ENCODE results near the gene WRAP73. TPM values are rescaled to one million over a fixed set of nuclear protein-coding genes. Genes with fewer than 3 reads are reported as not detected.

The WRAP73 gene
- total RNA-seq, 1 donor from 2014 or later, result 15.6 TPM

DNA sequence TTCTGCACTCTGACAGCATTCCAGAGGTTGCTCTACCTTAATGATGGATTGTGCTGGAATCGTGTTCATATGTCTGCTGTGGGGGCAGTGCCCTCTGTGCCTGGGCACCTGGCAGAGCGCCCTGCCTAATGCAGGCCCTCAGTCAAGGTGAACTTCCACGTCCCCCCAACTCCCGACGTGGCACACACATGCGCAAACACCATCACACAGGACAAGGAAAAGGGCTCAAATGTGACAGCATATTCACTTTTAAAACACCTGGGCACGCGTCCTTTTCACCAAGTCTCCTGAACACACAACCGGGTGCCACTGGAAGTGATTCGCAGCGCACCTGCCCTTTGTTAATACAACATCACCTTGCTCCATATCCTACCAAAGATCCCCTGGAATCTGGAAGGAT lies 13.4 kb downstream of the WRAP73 start:
- no peaks in the 10 kb centered on the region for H3K9me3 ChIP-seq (ENCODE audit: insufficient read depth, low read depth, low read length)
- H3K9ac ChIP-seq (ENCODE audit: low read length), result no peak overlapping the region
- H3K4me3 Mint-ChIP-seq (ENCODE audit: unreplicated experiment), result no peak overlapping the region
- H3K9me3 Mint-ChIP-seq (ENCODE audit: unreplicated experiment), result no peaks in the 10 kb centered on the region
- DNase-seq (ENCODE audit: low read depth), result no peak
- no peak overlapping the region for H3K4me2 ChIP-seq (ENCODE audit: low read length)
- H3K36me3 ChIP-seq (ENCODE audit: insufficient read depth, low read length), result peaks cover 11% of the 10 kb centered on the region
- no peaks in the 10 kb centered on the region for H3K4me1 ChIP-seq (ENCODE audit: insufficient read depth, low read length)
- no peak for FAIRE-seq
- no peaks in the 10 kb centered on the region for H3K27me3 Mint-ChIP-seq (ENCODE audit: low read depth, unreplicated experiment)
- H3K79me2 ChIP-seq (ENCODE audit: insufficient read depth, low read length), result no peaks in the 10 kb centered on the region
- H3K36me3 Mint-ChIP-seq (ENCODE audit: low read depth, unreplicated experiment), result peaks cover 21% of the 10 kb centered on the region
- no peak overlapping the region for H3K27ac ChIP-seq (ENCODE audit: low read depth, low read length)
- no peaks in the 10 kb centered on the region for H3K27me3 ChIP-seq (ENCODE audit: insufficient read depth, low read length)
- H3K4me1 Mint-ChIP-seq (ENCODE audit: low read depth, unreplicated experiment), result peaks cover 2% of the 10 kb centered on the region
- no peaks in the 10 kb centered on the region for H4K20me1 ChIP-seq (ENCODE audit: insufficient read depth, low read length)
- H3K4me3 ChIP-seq (ENCODE audit: insufficient read depth, low read depth, low read length), result no peak overlapping the region
- no peak overlapping the region for H2AFZ ChIP-seq (ENCODE audit: low read depth, low read length)
- no peak for TF ChIP-seq EZH2 (IDR thresholded peaks at IDR 0.05; ENCODE audit: insufficient read depth, low read length)
- TF ChIP-seq, protein P1, sequence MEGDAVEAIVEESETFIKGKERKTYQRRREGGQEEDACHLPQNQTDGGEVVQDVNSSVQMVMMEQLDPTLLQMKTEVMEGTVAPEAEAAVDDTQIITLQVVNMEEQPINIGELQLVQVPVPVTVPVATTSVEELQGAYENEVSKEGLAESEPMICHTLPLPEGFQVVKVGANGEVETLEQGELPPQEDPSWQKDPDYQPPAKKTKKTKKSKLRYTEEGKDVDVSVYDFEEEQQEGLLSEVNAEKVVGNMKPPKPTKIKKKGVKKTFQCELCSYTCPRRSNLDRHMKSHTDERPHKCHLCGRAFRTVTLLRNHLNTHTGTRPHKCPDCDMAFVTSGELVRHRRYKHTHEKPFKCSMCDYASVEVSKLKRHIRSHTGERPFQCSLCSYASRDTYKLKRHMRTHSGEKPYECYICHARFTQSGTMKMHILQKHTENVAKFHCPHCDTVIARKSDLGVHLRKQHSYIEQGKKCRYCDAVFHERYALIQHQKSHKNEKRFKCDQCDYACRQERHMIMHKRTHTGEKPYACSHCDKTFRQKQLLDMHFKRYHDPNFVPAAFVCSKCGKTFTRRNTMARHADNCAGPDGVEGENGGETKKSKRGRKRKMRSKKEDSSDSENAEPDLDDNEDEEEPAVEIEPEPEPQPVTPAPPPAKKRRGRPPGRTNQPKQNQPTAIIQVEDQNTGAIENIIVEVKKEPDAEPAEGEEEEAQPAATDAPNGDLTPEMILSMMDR (IDR thresholded peaks at IDR 0.05; ENCODE audit: insufficient read depth, low read depth, low read length), result no peak
- no peak overlapping the region for H3K27ac Mint-ChIP-seq (ENCODE audit: unreplicated experiment)

DNA sequence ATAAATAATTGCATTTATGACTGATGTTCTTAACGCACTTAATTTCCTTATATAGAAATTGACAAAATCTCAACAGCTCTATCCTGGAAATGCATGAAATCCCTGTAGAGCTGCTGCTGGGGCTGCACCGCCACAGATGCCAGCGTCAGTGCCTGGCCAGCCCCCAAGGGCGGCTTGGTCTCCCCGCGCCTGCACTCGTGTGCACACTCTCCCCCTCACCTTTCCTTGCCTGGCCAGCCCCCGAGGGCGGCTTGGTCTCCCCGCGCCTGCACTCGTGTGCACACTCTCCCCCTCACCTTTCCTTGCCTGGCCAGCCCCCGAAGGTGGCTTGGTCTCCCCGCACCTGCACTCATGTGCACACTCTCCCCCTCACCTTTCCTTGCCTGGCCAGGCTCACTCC lies 13.8 kb downstream of the WRAP73 start:
- DNase-seq (ENCODE audit: low read depth), result no peak
- no peaks in the 10 kb centered on the region for H3K27me3 Mint-ChIP-seq (ENCODE audit: low read depth, unreplicated experiment)
- no peak overlapping the region for H2AFZ ChIP-seq (ENCODE audit: low read depth, low read length)
- H3K4me3 Mint-ChIP-seq (ENCODE audit: unreplicated experiment), result no peak overlapping the region
- no peaks in the 10 kb centered on the region for H4K20me1 ChIP-seq (ENCODE audit: insufficient read depth, low read length)
- H3K4me1 ChIP-seq (ENCODE audit: insufficient read depth, low read length), result no peaks in the 10 kb centered on the region
- no peaks in the 10 kb centered on the region for H3K9me3 Mint-ChIP-seq (ENCODE audit: unreplicated experiment)
- no peak overlapping the region for H3K27ac Mint-ChIP-seq (ENCODE audit: unreplicated experiment)
- peaks cover 2% of the 10 kb centered on the region for H3K4me1 Mint-ChIP-seq (ENCODE audit: low read depth, unreplicated experiment)
- no peak overlapping the region for H3K9ac ChIP-seq (ENCODE audit: low read length)
- H3K4me3 ChIP-seq (ENCODE audit: insufficient read depth, low read depth, low read length), result no peak overlapping the region
- no peaks in the 10 kb centered on the region for H3K79me2 ChIP-seq (ENCODE audit: insufficient read depth, low read length)
- no peaks in the 10 kb centered on the region for H3K9me3 ChIP-seq (ENCODE audit: insufficient read depth, low read depth, low read length)
- H3K4me2 ChIP-seq (ENCODE audit: low read length), result no peak overlapping the region
- H3K27me3 ChIP-seq (ENCODE audit: insufficient read depth, low read length), result no peaks in the 10 kb centered on the region
- no peak for TF ChIP-seq EZH2 (IDR thresholded peaks at IDR 0.05; ENCODE audit: insufficient read depth, low read length)
- TF ChIP-seq, protein P1 (IDR thresholded peaks at IDR 0.05; ENCODE audit: insufficient read depth, low read depth, low read length), result no peak
- H3K36me3 ChIP-seq (ENCODE audit: insufficient read depth, low read length), result peaks cover 11% of the 10 kb centered on the region
- peaks cover 21% of the 10 kb centered on the region for H3K36me3 Mint-ChIP-seq (ENCODE audit: low read depth, unreplicated experiment)
- FAIRE-seq, result no peak
- H3K27ac ChIP-seq (ENCODE audit: low read depth, low read length), result no peak overlapping the region

DNA sequence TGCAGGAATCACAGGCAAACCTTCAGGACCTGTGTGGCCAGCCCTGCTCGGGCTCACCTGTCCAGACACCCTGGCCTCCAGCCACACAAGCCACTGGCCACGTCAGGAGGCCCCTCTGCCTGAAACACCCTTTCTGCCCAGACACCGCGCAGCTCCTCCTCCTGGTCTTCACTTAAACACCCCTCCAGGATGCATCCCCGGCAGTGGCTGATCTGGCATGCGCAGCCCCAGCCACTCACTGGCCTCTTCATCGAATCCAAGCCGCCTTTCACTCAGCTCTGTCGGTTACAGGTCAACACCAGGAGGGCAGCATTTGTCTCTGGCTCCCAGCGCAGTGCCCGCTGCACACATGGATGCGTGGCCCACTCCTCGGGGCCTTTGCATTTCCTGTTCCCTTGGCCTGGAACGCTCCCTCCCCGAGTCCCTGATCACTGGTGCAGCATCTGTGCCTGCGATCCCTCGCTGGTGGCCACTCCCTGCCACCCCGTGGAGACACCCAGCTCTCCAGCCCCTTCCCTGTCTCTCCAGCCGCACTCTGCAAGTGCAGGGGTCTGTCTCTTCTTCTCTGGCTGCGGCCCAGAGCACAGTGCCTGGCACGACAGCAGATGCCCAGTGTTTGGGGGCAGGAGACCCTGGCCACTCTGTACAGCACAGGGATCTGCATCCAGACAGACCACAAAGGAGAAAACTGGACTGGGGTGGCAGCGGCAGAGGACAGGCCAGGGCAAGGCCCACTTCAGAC lies 15.7 kb downstream of the WRAP73 start:
- Histone ChIP-seq H3K27ac (ENCODE audit: low read depth, low read length) (no peak overlapping the region), H3K4me3 (ENCODE audit: insufficient read depth, low read depth, low read length) (no peak overlapping the region), H3K9ac (ENCODE audit: low read length) (no peak overlapping the region), H3K9me3 (ENCODE audit: insufficient read depth, low read depth, low read length) (no peaks in the 10 kb centered on the region), H3K27me3 (ENCODE audit: insufficient read depth, low read length) (no peaks in the 10 kb centered on the region), H4K20me1 (ENCODE audit: insufficient read depth, low read length) (peaks cover 10% of the 10 kb centered on the region), H3K4me2 (ENCODE audit: low read length) (no peak overlapping the region), H3K4me1 (ENCODE audit: insufficient read depth, low read length) (no peaks in the 10 kb centered on the region), H2AFZ (ENCODE audit: low read depth, low read length) (no peak overlapping the region), H3K36me3 (ENCODE audit: insufficient read depth, low read length) (peaks cover 12% of the 10 kb centered on the region), H3K79me2 (ENCODE audit: insufficient read depth, low read length) (no peaks in the 10 kb centered on the region)
- Mint-ChIP-seq H3K4me1 (ENCODE audit: low read depth, unreplicated experiment) (peaks cover 2% of the 10 kb centered on the region), H3K4me3 (ENCODE audit: unreplicated experiment) (no peak overlapping the region), H3K27me3 (ENCODE audit: low read depth, unreplicated experiment) (no peaks in the 10 kb centered on the region), H3K27ac (ENCODE audit: unreplicated experiment) (no peak overlapping the region), H3K36me3 (ENCODE audit: low read depth, unreplicated experiment) (peaks cover 30% of the 10 kb centered on the region), H3K9me3 (ENCODE audit: unreplicated experiment) (no peaks in the 10 kb centered on the region)
- DNase-seq (ENCODE audit: low read depth) (no peak), FAIRE-seq (no peak)
- no peak for TF ChIP-seq EZH2 (IDR thresholded peaks at IDR 0.05; ENCODE audit: insufficient read depth, low read length)
- TF ChIP-seq, protein P1 (IDR thresholded peaks at IDR 0.05; ENCODE audit: insufficient read depth, low read depth, low read length), result no peak
